Measurements from ENCODE around the gene NUP210.

NUP210 gene

DNA sequence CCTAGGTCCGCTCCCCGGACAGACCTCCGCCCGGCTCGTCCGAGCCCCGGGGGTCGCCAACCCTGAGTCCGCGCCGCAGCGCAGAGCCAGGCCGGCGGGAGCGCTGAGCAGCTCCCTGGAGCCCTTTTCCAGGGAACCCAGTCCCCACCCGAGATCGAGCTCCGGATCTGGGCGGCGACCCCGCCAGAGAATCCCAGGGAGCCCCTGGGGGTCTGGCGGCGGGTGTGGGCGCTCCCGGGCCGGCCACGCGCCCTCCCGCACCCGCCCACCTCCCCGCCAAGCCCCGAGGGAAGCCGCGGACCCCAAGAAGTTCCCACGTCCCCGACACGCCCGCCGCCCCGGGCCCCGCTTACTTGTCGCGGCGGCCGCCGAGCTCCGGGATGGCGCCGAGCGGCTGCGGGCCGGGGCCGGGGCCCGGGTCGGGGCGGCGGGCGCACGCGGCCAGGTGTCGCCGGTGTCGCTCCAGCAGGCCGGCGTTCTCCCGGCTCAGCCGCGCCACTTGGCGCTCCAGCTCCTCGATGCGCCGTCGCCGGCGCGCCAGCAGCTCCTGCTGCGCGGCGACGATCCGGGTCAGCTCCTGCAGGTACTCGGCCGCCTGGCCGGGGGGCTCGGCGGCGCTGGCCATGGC is 137.7 kb downstream of the NUP210 start:
- peak overlapping the region; percentile 28 for H3K9ac ChIP-seq (ENCODE audit: low read length)
- H3K36me3 ChIP-seq (ENCODE audit: control insufficient read depth, insufficient read depth, low read length): no peaks in the 10 kb centered on the region
- peaks cover 46% of the 10 kb centered on the region for H3K27me3 ChIP-seq (ENCODE audit: control insufficient read depth, insufficient read depth, low read length)
- H3K4me3 ChIP-seq (ENCODE audit: low read length): no peak overlapping the region
- no peaks in the 10 kb centered on the region for H3K9me3 ChIP-seq (ENCODE audit: control insufficient read depth, low read length)
- H3K4me1 ChIP-seq (ENCODE audit: control insufficient read depth, insufficient read depth, low read length): no peaks in the 10 kb centered on the region

DNA sequence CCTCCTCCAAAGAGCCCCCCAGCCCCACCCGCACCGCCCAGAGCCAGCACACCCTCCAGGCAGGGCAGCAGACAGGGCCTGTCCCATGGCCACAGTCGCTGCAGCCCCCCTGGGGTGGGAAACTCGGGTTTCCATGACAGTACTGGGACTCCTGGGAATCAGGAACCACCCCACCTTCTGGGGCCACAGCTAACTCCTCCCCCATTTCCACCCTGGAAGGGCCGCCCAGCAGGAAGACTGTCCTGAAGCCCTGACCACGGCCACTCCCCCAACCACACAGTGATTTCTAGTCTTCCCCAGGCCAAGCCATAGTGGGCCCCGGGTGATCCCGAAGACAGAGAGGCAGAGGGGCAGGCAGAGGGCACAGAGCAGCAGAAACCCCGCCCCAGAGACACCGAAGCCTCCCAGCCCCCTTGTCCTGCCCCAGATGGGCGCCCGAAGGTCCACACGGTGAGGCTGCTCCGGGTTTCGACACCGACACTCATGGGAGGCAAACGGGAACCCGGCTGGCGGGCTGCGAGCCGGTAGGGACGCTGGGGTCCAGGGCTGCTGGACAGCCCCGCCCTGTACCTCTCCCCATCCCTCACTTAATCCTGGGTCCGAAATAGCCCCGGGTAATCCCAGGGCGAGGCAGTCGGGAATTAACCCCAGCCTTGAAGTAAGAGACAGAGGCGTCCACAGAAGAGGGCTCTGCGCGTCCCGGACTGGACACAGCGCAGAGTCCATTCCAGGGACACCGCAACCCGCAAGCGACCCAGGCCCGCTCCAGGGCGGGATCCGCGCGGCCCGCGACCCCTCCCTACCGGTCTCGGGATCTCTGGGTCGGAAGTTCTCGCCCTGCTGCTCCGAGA is 138.4 kb downstream of the NUP210 start:
- Histone ChIP-seq H3K4me1 (ENCODE audit: control insufficient read depth, insufficient read depth, low read length) (no peaks in the 10 kb centered on the region), H3K4me3 (ENCODE audit: low read length) (no peak overlapping the region), H3K36me3 (ENCODE audit: control insufficient read depth, insufficient read depth, low read length) (no peaks in the 10 kb centered on the region), H3K27me3 (ENCODE audit: control insufficient read depth, insufficient read depth, low read length) (peaks cover 46% of the 10 kb centered on the region), H3K9ac (ENCODE audit: low read length) (peak overlapping the region; percentile 28), H3K9me3 (ENCODE audit: control insufficient read depth, low read length) (no peaks in the 10 kb centered on the region)

DNA sequence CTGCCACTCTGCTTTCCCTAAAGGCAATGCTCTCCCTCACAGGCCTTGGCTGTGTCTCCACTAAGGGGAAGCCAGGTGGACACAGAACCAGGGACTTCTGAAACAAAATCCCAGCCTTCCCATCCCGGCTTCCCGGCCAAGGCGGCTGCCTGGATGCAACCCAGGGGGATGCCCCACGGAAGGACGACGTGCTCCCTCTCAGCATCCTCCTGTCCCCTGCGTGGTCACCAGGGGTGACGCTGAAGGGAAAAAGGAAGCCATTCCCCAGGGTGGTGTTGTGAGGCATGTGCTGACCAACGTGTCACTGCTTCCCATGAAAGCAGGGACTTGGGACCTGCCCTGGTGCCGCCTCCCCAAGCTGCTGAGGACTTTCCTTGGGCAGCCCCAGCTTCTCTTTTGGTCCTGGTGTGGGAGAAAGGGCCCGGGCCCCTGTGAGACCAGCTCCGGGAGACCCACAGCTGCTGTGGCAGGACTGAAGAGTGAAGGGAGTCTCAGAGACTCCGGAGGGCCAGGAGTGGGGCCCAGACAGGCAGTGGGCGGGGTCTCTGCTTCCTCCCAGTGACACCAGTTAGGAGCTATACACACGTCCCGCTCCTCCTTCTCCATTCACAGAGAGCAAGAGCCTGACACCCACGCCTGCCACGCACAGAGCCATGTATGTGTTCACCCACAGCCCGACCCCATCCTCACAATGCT is 139.2 kb downstream of the NUP210 start:
- no peaks in the 10 kb centered on the region for H3K36me3 ChIP-seq (ENCODE audit: control insufficient read depth, insufficient read depth, low read length)
- H3K9ac ChIP-seq (ENCODE audit: low read length): no peak overlapping the region
- no peaks in the 10 kb centered on the region for H3K4me1 ChIP-seq (ENCODE audit: control insufficient read depth, insufficient read depth, low read length)
- no peaks in the 10 kb centered on the region for H3K9me3 ChIP-seq (ENCODE audit: control insufficient read depth, low read length)
- no peak overlapping the region for H3K4me3 ChIP-seq (ENCODE audit: low read length)
- H3K27me3 ChIP-seq (ENCODE audit: control insufficient read depth, insufficient read depth, low read length): peaks cover 46% of the 10 kb centered on the region

- H3K4me1 ChIP-seq (ENCODE audit: control insufficient read depth, insufficient read depth, low read length): no peaks in the 10 kb centered on the region
- H3K9me3 ChIP-seq (ENCODE audit: control insufficient read depth, low read length): no peaks in the 10 kb centered on the region
- no peaks in the 10 kb centered on the region for H3K36me3 ChIP-seq (ENCODE audit: control insufficient read depth, insufficient read depth, low read length)
- no peak overlapping the region for H3K4me3 ChIP-seq (ENCODE audit: low read length)
- H3K27me3 ChIP-seq (ENCODE audit: control insufficient read depth, insufficient read depth, low read length): peaks cover 45% of the 10 kb centered on the region
- H3K9ac ChIP-seq (ENCODE audit: low read length): no peak overlapping the region
Measured at GRCh38 chr3:13280122-13280790, 139.9 kb downstream of the NUP210 start.

GRCh38 chr3:13279532-13279910 is 140.6 kb downstream of the NUP210 start:
- Histone ChIP-seq H3K36me3 (ENCODE audit: control insufficient read depth, insufficient read depth, low read length) (no peaks in the 10 kb centered on the region), H3K4me3 (ENCODE audit: low read length) (no peak overlapping the region), H3K27me3 (ENCODE audit: control insufficient read depth, insufficient read depth, low read length) (peaks cover 38% of the 10 kb centered on the region), H3K9me3 (ENCODE audit: control insufficient read depth, low read length) (no peaks in the 10 kb centered on the region), H3K4me1 (ENCODE audit: control insufficient read depth, insufficient read depth, low read length) (no peaks in the 10 kb centered on the region), H3K9ac (ENCODE audit: low read length) (no peak overlapping the region)

DNA sequence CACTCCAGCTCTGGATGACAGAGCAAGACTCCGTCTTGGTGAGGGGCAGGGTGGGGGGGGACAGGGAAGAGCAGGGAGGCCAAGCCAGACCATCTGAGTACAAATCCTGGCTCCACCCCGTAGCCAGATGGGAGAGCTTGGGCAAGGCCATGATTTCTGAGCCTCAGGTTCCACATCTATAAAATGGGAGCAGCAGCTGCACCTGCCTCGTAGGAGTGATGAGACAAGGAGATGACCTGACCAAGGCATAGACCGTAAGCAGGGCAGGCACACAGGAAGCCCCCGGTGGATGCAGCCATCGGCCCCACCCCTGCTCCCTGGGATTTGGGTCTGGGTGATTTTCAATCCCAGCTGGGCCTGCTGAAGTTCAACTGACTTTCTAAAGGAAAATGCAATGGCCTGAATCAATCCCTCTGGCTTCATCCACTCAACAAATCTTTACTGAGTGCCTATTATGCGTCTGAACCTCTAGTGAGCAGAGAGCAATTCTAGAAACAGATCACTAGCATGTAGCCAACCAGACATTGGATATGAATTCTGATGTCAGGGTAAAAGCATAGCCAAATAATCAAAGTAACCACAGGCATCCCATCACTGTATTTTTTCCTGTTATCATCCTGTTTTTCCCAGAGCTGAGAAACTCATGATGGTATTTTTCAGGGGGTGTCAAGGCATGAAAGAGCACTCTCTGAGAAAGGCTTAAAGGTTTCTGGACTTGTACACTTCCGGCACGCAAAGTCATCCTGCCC is 141.2 kb downstream of the NUP210 start:
- no peaks in the 10 kb centered on the region for H3K4me1 ChIP-seq (ENCODE audit: control insufficient read depth, insufficient read depth, low read length)
- no peak overlapping the region for H3K4me3 ChIP-seq (ENCODE audit: low read length)
- H3K36me3 ChIP-seq (ENCODE audit: control insufficient read depth, insufficient read depth, low read length): no peaks in the 10 kb centered on the region
- H3K9ac ChIP-seq (ENCODE audit: low read length): no peak overlapping the region
- H3K9me3 ChIP-seq (ENCODE audit: control insufficient read depth, low read length): no peaks in the 10 kb centered on the region
- peaks cover 33% of the 10 kb centered on the region for H3K27me3 ChIP-seq (ENCODE audit: control insufficient read depth, insufficient read depth, low read length)

DNA sequence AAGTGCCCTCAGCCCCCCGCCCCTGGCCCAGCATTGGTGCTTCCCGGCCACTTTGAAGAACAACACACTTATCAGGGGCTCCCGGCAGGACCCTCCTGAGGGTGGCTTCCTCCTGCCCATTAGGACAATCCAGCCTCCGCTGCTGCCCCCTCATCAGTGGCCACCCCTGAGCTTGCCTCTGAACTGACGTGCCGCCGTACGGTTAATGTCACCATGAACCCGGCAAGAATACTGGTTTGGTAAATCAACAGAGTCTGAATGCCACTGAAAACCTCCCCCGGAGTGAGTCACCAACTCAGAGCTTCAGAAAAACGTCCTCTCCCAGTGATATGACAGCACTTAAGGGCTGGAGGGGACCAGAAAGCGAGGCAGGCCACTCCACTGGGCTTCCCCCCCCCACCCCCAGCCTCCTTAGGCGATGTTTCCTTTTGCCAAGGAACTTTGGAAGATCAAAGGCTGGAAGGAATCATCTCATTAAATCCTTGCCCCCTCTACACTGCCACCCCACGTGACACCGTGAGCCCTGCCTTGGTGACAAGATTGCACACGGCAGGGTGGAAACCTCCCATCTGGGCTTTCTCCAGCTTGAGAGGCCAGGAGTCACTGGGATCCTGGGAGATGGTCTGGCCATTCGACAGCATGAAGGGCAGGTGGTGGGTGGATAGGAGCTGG is 142.1 kb downstream of the NUP210 start:
- H3K27me3 ChIP-seq (ENCODE audit: control insufficient read depth, insufficient read depth, low read length): peaks cover 27% of the 10 kb centered on the region
- H3K4me1 ChIP-seq (ENCODE audit: control insufficient read depth, insufficient read depth, low read length): no peaks in the 10 kb centered on the region
- H3K36me3 ChIP-seq (ENCODE audit: control insufficient read depth, insufficient read depth, low read length): no peaks in the 10 kb centered on the region
- H3K9me3 ChIP-seq (ENCODE audit: control insufficient read depth, low read length): no peaks in the 10 kb centered on the region
- no peak overlapping the region for H3K4me3 ChIP-seq (ENCODE audit: low read length)
- H3K9ac ChIP-seq (ENCODE audit: low read length): no peak overlapping the region

DNA sequence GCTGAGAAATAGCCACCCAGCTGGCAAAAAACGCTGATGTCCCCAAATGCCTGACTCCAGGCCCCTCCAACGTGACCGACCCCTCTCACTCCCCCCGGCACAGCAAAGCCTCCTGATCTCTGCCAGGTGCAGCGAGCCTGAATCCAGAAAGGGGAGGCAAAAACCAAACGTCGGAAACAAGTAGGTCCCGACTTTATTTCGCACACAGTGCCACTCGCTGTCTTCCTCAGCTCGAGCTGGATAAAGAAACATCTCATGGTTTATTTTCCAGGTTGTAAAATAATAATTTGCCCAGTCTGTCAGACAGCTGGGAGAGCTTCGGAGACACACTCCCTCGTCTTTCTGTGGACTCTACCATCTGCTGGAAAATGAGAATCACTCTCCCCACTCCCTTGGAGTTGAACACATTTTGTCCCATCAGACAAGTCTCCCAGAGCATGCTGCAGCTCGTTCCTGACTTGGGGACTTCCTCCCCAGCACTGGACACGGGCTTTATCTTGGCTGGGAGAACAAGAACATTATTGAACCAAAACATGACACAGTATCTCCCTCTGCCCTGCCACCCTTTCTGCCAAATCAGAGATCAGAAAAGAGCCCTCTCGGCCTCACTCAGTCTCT is 142.8 kb downstream of the NUP210 start:
- H3K4me1 ChIP-seq (ENCODE audit: control insufficient read depth, insufficient read depth, low read length): no peaks in the 10 kb centered on the region
- H3K27me3 ChIP-seq (ENCODE audit: control insufficient read depth, insufficient read depth, low read length): peaks cover 25% of the 10 kb centered on the region
- no peaks in the 10 kb centered on the region for H3K36me3 ChIP-seq (ENCODE audit: control insufficient read depth, insufficient read depth, low read length)
- H3K9me3 ChIP-seq (ENCODE audit: control insufficient read depth, low read length): no peaks in the 10 kb centered on the region
- no peak overlapping the region for H3K4me3 ChIP-seq (ENCODE audit: low read length)
- H3K9ac ChIP-seq (ENCODE audit: low read length): no peak overlapping the region

DNA sequence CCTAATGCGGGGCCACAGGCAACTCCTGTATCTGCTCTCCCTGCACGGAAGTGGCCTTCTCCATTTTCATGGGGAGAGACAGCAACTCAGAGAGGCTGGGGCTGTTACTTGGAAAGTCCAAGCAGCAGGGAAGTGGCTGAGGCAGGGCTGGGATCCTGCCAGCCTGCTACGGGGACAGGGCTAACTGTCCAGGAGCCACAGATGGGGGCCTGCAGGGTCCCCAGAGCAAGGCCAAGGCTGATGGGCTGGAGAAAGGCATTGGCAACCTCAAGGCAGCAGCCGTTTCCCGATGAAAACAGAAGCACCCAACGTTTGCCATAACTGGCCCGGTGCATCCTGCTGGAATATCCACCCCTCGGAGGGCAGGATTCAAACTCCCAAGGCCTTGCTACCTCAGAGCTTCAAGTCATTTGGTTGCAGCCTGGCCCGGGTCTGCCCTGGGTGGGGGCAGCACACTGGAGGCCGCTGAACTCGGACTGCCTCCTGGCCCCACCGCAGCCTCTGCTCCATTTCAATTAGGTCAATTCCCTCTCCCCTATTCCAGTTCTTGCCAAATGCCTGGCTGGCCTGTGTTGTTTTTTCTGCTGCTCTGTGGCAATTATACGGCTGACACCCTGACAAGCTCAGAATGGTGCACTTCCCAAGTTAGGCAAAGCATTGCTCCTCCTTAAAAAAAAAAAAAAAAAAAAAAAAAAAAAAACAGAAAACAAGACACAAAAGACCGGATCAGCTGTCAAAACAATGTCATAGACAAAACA is 143.5 kb downstream of the NUP210 start:
- no peak overlapping the region for H3K4me3 ChIP-seq (ENCODE audit: low read length)
- peaks cover 18% of the 10 kb centered on the region for H3K27me3 ChIP-seq (ENCODE audit: control insufficient read depth, insufficient read depth, low read length)
- H3K9me3 ChIP-seq (ENCODE audit: control insufficient read depth, low read length): no peaks in the 10 kb centered on the region
- no peaks in the 10 kb centered on the region for H3K4me1 ChIP-seq (ENCODE audit: control insufficient read depth, insufficient read depth, low read length)
- no peak overlapping the region for H3K9ac ChIP-seq (ENCODE audit: low read length)
- H3K36me3 ChIP-seq (ENCODE audit: control insufficient read depth, insufficient read depth, low read length): no peaks in the 10 kb centered on the region

DNA sequence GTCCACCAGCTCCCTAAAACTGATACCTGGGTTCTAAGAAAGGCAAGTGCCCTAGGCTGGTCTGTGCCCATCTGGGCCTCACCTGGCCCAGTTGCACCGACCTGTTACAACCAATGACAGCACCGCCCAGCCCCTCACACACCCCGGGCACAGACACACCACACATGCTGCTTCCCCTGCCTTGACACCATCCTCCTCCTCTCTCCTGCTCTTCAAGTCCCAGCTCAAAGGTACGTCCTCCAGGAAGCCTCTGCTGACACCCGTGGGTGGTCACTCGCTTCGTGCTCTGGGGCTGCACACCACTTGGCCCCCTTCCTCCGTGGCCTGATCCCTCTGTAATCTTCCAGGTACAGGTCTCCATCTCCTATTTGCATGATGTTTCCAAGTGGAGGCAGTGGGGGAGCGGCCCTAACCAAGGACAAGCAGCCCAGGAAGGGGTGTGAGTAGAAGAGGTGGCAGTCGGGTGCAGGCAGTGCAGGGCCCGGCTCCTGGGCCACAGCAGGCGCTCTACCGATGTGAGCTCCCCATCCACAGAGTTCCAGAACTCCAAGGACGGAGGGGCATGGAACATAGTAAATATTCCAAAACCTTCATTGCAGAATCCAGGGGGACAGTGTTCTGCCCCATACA is 144.6 kb downstream of the NUP210 start:
- Histone ChIP-seq H3K36me3 (ENCODE audit: control insufficient read depth, insufficient read depth, low read length) (no peaks in the 10 kb centered on the region), H3K4me1 (ENCODE audit: control insufficient read depth, insufficient read depth, low read length) (no peaks in the 10 kb centered on the region), H3K9ac (ENCODE audit: low read length) (no peak overlapping the region), H3K9me3 (ENCODE audit: control insufficient read depth, low read length) (no peaks in the 10 kb centered on the region), H3K4me3 (ENCODE audit: low read length) (no peak overlapping the region), H3K27me3 (ENCODE audit: control insufficient read depth, insufficient read depth, low read length) (peaks cover 9% of the 10 kb centered on the region)
